Right lobe of liver (tissue), 4 donors: ENCODE data around the gene TM2D3.

Experiments
- CTCF ChIP-seq, 4 donors: fragments of 200-600 bp in 3 of 4; fragments of 450-650 bp in 1 of 4; IDR thresholded peaks; one replicate each; pipeline versions ENCODE4 v1.5.1 to v1.8.0; 2016 to 2022; ENCODE audit warnings: antibody characterized with exemption in 4 of 4, mild to moderate bottlenecking in 2 of 4
- POLR2A ChIP-seq: fragments of 450-650 bp; IDR thresholded peaks from one replicate; pipeline ENCODE4 v1.6.1; 2017; ENCODE audit warnings: antibody characterized with exemption, mild to moderate bottlenecking
- donor health status: DM: no; HTN: no; CAD: no.
- donor health status: DM: no; HTN: no; CAD: no.
- donor health status: DM: no; HTN: yes; CAD: no.

DNA sequence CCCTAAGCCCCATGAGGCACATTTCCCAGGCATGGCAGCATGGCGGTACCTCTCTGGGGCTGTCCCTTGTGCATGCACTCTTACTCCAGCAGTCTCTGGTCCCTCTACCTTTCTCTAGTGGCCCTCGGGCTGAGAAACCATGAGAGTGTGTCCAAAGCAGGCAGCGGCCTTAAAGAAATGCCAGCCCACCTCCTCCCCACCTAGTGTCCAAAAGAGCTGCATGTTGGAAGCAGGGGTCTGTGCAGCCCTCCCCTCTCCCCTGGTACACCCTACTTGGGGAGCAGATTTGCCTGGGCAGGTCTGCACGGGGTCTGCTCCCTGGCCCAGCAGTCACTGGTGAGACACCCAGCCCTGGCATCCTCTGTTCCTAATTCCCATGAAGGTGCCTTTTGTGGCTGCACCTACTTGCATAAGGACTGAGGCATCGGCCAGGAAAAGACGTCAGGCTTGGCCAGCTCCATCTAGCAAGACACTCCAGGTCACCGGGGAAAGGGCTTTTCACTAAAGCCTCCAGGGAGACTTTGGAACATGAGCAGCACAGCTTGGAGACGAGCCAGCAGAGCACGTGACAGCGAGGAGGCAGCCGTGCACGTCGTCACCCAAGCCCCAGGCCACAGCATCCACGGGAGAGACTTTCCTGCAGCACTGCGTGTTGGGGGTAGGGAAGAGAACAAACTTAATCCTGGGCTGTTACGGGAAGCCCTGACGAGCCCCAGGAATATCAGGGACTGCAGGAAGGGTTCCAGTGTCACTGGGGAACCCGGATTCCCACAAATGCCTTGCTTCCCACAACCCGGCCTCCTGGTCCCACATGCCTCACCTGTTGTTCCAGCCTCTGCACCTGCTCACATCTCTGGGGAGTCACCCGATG is 38.8 kb downstream of the TM2D3 start:
- TF ChIP-seq CTCF (IDR thresholded peaks at IDR 0.05) (no peak), POLR2A (peak; percentile 61)
